Measurements from ENCODE around the gene STEAP1B.

The STEAP1B gene

GRCh38 chr7:22481726-22482125, 18.3 kb downstream of the STEAP1B start:
- Histone ChIP-seq H3K27me3 (ENCODE audit: control insufficient read depth in 2 of 2, insufficient read depth in 2 of 2, low read length in 2 of 2) (no peaks in the 10 kb centered on the region), H3K27ac (ENCODE audit: low read depth in 2 of 2, low read length in 2 of 2) (no peak overlapping the region), H3K4me3 (ENCODE audit: low read length in 2 of 2) (no peak overlapping the region), H3K9me3 (ENCODE audit: control insufficient read depth in 2 of 2, low read length in 2 of 2) (no peaks in the 10 kb centered on the region), H3K36me3 (ENCODE audit: control insufficient read depth in 2 of 2, insufficient read depth in 2 of 2, low read length in 2 of 2) (no peaks in the 10 kb centered on the region), H3K9ac (ENCODE audit: low read depth in 1 of 2, low read length in 2 of 2) (no peak overlapping the region), H3K4me1 (ENCODE audit: control insufficient read depth in 2 of 2, insufficient read depth in 2 of 2, low read length in 2 of 2) (no peaks in the 10 kb centered on the region)

DNA sequence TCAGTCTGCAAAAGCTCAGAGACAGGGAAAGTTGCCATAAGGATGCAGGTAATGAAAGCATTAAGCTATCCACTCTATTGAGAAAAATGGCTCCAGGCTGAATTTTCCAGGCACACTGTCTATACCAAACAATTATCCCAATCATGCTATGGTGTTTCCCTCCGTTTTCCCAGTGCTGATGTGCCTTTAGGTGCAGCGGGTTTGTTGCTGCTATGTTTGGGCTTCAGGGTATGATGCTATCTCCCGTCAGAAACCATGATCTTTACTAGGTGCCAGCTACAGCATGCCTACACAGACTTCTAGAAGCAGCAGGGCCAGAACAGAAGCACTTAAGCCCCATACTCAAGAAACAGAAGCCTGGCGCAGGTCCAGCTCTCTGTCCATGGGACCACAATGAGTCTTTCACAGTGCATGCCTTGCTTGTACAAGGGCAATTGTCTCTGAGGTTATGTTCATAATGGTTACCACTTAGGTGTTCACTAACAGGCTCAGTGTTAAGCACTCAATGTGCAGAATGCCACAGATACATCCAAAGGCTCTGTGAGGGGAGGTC, 19.4 kb downstream of the STEAP1B start:
- H3K27ac ChIP-seq (ENCODE audit: low read depth in 2 of 2, low read length in 2 of 2): no peak overlapping the region
- H3K36me3 ChIP-seq (ENCODE audit: control insufficient read depth in 2 of 2, insufficient read depth in 2 of 2, low read length in 2 of 2): no peaks in the 10 kb centered on the region
- H3K9me3 ChIP-seq (ENCODE audit: control insufficient read depth in 2 of 2, low read length in 2 of 2): no peaks in the 10 kb centered on the region
- no peak overlapping the region for H3K9ac ChIP-seq (ENCODE audit: low read depth in 1 of 2, low read length in 2 of 2)
- H3K4me3 ChIP-seq (ENCODE audit: low read length in 2 of 2): no peak overlapping the region
- H3K27me3 ChIP-seq (ENCODE audit: control insufficient read depth in 2 of 2, insufficient read depth in 2 of 2, low read length in 2 of 2): no peaks in the 10 kb centered on the region
- H3K4me1 ChIP-seq (ENCODE audit: control insufficient read depth in 2 of 2, insufficient read depth in 2 of 2, low read length in 2 of 2): no peaks in the 10 kb centered on the region

- no peaks in the 10 kb centered on the region for H3K9me3 ChIP-seq (ENCODE audit: control insufficient read depth in 2 of 2, low read length in 2 of 2)
- no peaks in the 10 kb centered on the region for H3K36me3 ChIP-seq (ENCODE audit: control insufficient read depth in 2 of 2, insufficient read depth in 2 of 2, low read length in 2 of 2)
- H3K27me3 ChIP-seq (ENCODE audit: control insufficient read depth in 2 of 2, insufficient read depth in 2 of 2, low read length in 2 of 2): no peaks in the 10 kb centered on the region
- H3K4me1 ChIP-seq (ENCODE audit: control insufficient read depth in 2 of 2, insufficient read depth in 2 of 2, low read length in 2 of 2): no peaks in the 10 kb centered on the region
- H3K9ac ChIP-seq (ENCODE audit: low read depth in 1 of 2, low read length in 2 of 2): no peak overlapping the region
- H3K4me3 ChIP-seq (ENCODE audit: low read length in 2 of 2): no peak overlapping the region
- H3K27ac ChIP-seq (ENCODE audit: low read depth in 2 of 2, low read length in 2 of 2): no peak overlapping the region
Observed at GRCh38 chr7:22477876-22478450, 22.0 kb downstream of the STEAP1B start.

GRCh38 chr7:22477262-22477661, 22.7 kb downstream of the STEAP1B start:
- no peak overlapping the region for H3K27ac ChIP-seq (ENCODE audit: low read depth in 2 of 2, low read length in 2 of 2)
- no peak overlapping the region for H3K9ac ChIP-seq (ENCODE audit: low read depth in 1 of 2, low read length in 2 of 2)
- H3K4me1 ChIP-seq (ENCODE audit: control insufficient read depth in 2 of 2, insufficient read depth in 2 of 2, low read length in 2 of 2): no peaks in the 10 kb centered on the region

DNA sequence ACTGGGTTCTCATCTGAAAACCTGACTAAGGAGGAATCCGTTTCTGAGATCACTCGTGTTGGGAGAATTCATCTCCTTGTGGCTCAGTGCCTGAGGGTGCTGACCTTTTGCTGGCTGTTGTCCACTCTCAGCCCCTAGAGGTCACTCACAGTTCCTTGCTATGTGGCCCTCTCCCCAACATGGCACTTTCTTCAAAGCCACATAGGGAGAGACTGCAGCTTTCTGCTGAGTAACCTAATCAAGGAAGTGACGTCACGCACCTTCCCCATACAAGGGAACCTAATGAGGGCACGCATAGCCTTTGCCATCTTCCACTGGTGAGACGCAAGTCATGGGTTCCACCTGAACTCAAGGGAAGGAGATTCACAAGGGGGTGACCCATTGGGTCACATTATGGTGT, 23.2 kb downstream of the STEAP1B start:
- no peaks in the 10 kb centered on the region for H3K4me1 ChIP-seq (ENCODE audit: control insufficient read depth in 2 of 2, insufficient read depth in 2 of 2, low read length in 2 of 2)

More at GRCh38 chr7:22477262-22477661, 22.7 kb downstream of the STEAP1B start:
- no peaks in the 10 kb centered on the region for H3K36me3 ChIP-seq (ENCODE audit: control insufficient read depth in 2 of 2, insufficient read depth in 2 of 2, low read length in 2 of 2)
- no peaks in the 10 kb centered on the region for H3K27me3 ChIP-seq (ENCODE audit: control insufficient read depth in 2 of 2, insufficient read depth in 2 of 2, low read length in 2 of 2)
- H3K4me3 ChIP-seq (ENCODE audit: low read length in 2 of 2): no peak overlapping the region
- H3K9me3 ChIP-seq (ENCODE audit: control insufficient read depth in 2 of 2, low read length in 2 of 2): no peaks in the 10 kb centered on the region

DNA sequence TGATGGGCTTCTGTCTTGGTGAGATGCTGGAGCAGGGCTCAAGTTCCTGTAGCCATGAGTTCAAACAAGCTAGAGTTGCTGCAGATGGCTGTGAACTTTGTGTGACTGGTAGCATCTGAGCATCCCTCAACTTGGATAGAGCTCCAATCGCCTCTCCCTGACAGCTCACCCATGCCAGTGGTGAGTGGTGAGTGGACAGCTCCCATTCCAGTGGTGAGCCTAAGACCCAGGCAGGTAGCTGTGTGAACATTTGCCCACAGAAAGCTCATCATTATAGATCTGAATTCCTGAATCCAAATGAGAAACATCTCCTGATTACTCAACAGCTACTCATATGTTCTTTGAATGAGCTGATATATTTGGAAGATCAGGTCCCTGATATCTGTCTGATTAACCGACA, 25.3 kb downstream of the STEAP1B start:
- Histone ChIP-seq H3K9me3 (ENCODE audit: control insufficient read depth in 2 of 2, low read length in 2 of 2) (no peaks in the 10 kb centered on the region), H3K4me1 (ENCODE audit: control insufficient read depth in 2 of 2, insufficient read depth in 2 of 2, low read length in 2 of 2) (no peaks in the 10 kb centered on the region), H3K27me3 (ENCODE audit: control insufficient read depth in 2 of 2, insufficient read depth in 2 of 2, low read length in 2 of 2) (no peaks in the 10 kb centered on the region), H3K27ac (ENCODE audit: low read depth in 2 of 2, low read length in 2 of 2) (no peak overlapping the region), H3K36me3 (ENCODE audit: control insufficient read depth in 2 of 2, insufficient read depth in 2 of 2, low read length in 2 of 2) (no peaks in the 10 kb centered on the region), H3K4me3 (ENCODE audit: low read length in 2 of 2) (no peak overlapping the region), H3K9ac (ENCODE audit: low read depth in 1 of 2, low read length in 2 of 2) (no peak overlapping the region)

More for the DNA sequence above, 23.2 kb downstream of the STEAP1B start:
- Histone ChIP-seq H3K9me3 (ENCODE audit: control insufficient read depth in 2 of 2, low read length in 2 of 2) (no peaks in the 10 kb centered on the region), H3K4me3 (ENCODE audit: low read length in 2 of 2) (no peak overlapping the region), H3K9ac (ENCODE audit: low read depth in 1 of 2, low read length in 2 of 2) (no peak overlapping the region), H3K36me3 (ENCODE audit: control insufficient read depth in 2 of 2, insufficient read depth in 2 of 2, low read length in 2 of 2) (no peaks in the 10 kb centered on the region), H3K27me3 (ENCODE audit: control insufficient read depth in 2 of 2, insufficient read depth in 2 of 2, low read length in 2 of 2) (no peaks in the 10 kb centered on the region), H3K27ac (ENCODE audit: low read depth in 2 of 2, low read length in 2 of 2) (no peak overlapping the region)

GRCh38 chr7:22470981-22471380, 29.0 kb downstream of the STEAP1B start:
- Histone ChIP-seq H3K27ac (ENCODE audit: low read depth in 2 of 2, low read length in 2 of 2) (no peak overlapping the region), H3K4me1 (ENCODE audit: control insufficient read depth in 2 of 2, insufficient read depth in 2 of 2, low read length in 2 of 2) (no peaks in the 10 kb centered on the region), H3K36me3 (ENCODE audit: control insufficient read depth in 2 of 2, insufficient read depth in 2 of 2, low read length in 2 of 2) (no peaks in the 10 kb centered on the region), H3K4me3 (ENCODE audit: low read length in 2 of 2) (no peak overlapping the region), H3K9ac (ENCODE audit: low read depth in 1 of 2, low read length in 2 of 2) (no peak overlapping the region), H3K27me3 (ENCODE audit: control insufficient read depth in 2 of 2, insufficient read depth in 2 of 2, low read length in 2 of 2) (no peaks in the 10 kb centered on the region), H3K9me3 (ENCODE audit: control insufficient read depth in 2 of 2, low read length in 2 of 2) (no peaks in the 10 kb centered on the region)

DNA sequence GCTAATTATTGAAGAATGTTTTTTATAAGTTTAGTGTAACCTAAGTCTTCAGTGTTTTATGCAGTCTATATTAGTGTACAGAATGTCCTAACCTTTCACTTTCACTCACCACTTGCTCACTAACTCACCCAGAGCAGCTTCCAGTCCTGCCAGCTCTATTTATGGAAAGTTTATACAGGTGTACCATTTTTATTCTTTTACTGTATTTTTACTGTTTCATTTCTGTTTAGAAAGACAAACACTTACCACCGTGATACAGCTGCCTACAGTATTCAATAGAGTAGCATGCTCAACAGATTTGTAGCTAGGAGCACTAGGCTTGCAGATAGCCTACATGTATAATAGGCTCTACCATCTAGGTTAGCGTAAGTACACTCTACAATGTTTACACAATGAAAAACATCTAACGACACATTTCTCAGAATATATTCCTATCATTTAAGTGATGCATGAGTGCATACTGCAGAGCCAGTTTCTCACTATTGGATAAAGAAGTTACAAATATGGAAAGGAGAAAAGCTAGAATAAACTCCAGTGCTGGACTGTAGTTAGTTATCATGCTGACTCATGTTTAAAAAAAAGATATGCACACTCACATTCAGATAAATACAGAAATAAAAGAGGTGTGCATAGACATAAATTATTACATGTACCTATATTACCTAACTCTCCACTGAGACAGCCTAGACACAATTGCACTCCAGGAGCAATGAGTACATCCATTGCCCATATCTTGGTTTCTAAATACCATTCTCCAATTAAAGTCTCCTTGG, 30.4 kb downstream of the STEAP1B start:
- Histone ChIP-seq H3K27ac (ENCODE audit: low read depth in 2 of 2, low read length in 2 of 2) (no peak overlapping the region), H3K36me3 (ENCODE audit: control insufficient read depth in 2 of 2, insufficient read depth in 2 of 2, low read length in 2 of 2) (no peaks in the 10 kb centered on the region), H3K9ac (ENCODE audit: low read depth in 1 of 2, low read length in 2 of 2) (no peak overlapping the region), H3K4me3 (ENCODE audit: low read length in 2 of 2) (no peak overlapping the region), H3K4me1 (ENCODE audit: control insufficient read depth in 2 of 2, insufficient read depth in 2 of 2, low read length in 2 of 2) (no peaks in the 10 kb centered on the region), H3K9me3 (ENCODE audit: control insufficient read depth in 2 of 2, low read length in 2 of 2) (no peaks in the 10 kb centered on the region), H3K27me3 (ENCODE audit: control insufficient read depth in 2 of 2, insufficient read depth in 2 of 2, low read length in 2 of 2) (no peaks in the 10 kb centered on the region)

DNA sequence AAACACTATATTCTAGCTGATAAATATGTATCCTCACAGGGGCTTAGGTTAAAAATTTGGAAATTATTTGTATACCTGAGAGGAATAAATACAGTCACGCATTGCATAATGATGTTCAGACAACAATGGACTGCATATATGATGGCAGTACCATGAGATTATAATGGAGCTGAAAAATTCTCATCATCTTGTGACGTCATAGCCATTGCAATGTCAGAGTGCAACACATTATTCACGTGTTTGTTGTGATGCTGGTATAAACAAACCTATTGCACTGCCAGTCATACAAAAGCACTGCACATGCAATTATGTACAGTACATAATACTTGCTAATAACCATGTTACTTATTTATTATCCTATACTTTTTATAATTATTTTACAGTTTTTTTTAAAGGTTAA, 31.4 kb downstream of the STEAP1B start:
- Histone ChIP-seq H3K27me3 (ENCODE audit: control insufficient read depth in 2 of 2, insufficient read depth in 2 of 2, low read length in 2 of 2) (no peaks in the 10 kb centered on the region), H3K36me3 (ENCODE audit: control insufficient read depth in 2 of 2, insufficient read depth in 2 of 2, low read length in 2 of 2) (no peaks in the 10 kb centered on the region), H3K4me1 (ENCODE audit: control insufficient read depth in 2 of 2, insufficient read depth in 2 of 2, low read length in 2 of 2) (no peaks in the 10 kb centered on the region), H3K27ac (ENCODE audit: low read depth in 2 of 2, low read length in 2 of 2) (no peak overlapping the region), H3K9ac (ENCODE audit: low read depth in 1 of 2, low read length in 2 of 2) (no peak overlapping the region), H3K9me3 (ENCODE audit: control insufficient read depth in 2 of 2, low read length in 2 of 2) (no peaks in the 10 kb centered on the region), H3K4me3 (ENCODE audit: low read length in 2 of 2) (no peak overlapping the region)

DNA sequence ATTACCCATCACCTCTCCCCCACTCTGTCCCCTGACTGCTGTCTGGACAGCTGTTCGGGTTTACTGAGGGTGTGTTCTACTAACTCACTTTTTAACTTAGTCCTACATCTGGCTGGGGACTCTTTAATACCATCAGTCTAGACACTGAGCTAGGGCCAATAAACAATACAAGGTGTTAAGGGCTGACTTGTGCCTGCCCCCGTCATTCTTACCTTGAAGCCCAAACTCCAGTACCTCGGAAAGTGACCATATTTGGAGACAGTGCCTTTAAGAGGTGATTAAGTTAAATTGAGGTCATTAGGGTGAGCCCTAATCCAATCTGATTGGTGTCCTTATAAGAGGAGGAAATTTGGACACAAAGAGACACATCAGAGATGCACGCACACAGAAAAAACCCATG, 35.7 kb downstream of the STEAP1B start:
- no peaks in the 10 kb centered on the region for H3K36me3 ChIP-seq (ENCODE audit: control insufficient read depth in 2 of 2, insufficient read depth in 2 of 2, low read length in 2 of 2)
- H3K4me3 ChIP-seq (ENCODE audit: low read length in 2 of 2): no peak overlapping the region
- no peaks in the 10 kb centered on the region for H3K27me3 ChIP-seq (ENCODE audit: control insufficient read depth in 2 of 2, insufficient read depth in 2 of 2, low read length in 2 of 2)
- H3K27ac ChIP-seq (ENCODE audit: low read depth in 2 of 2, low read length in 2 of 2): no peak overlapping the region
- H3K9ac ChIP-seq (ENCODE audit: low read depth in 1 of 2, low read length in 2 of 2): no peak overlapping the region
- no peaks in the 10 kb centered on the region for H3K9me3 ChIP-seq (ENCODE audit: control insufficient read depth in 2 of 2, low read length in 2 of 2)
- no peaks in the 10 kb centered on the region for H3K4me1 ChIP-seq (ENCODE audit: control insufficient read depth in 2 of 2, insufficient read depth in 2 of 2, low read length in 2 of 2)

All from mucosa of rectum (tissue), 2 donors.